Lung (tissue), 12 donors: Measurements from ENCODE around the gene PCYOX1L. TPM values are rescaled to one million over a fixed set of nuclear protein-coding genes. Genes with fewer than 3 reads are reported as not detected.

Source experiments
- ATAC-seq: fragments of 200-7000 bp; cut with Tn5 transposase; one replicate; pipeline ENCODE4 v1.9.1; 2020; ENCODE audit warnings: moderate number of reproducible peaks; ENCODE audit not compliant: insufficient read depth, low FRiP score
- DNase-seq, 3 donors: peaks; one replicate each; pipeline ENCODE4 v3.0.0-alpha.2; 2013 to 2017
- H3K27ac ChIP-seq, 2 donors: one replicate each; pipeline ENCODE4 v1.5.1; 2013; ENCODE audit warnings: mild to moderate bottlenecking in 2 of 2, moderate library complexity in 2 of 2, control low read depth in 1 of 2, inconsistent platforms in 1 of 2, low read depth in 1 of 2, low read length in 1 of 2
- H3K27me3 ChIP-seq, 3 donors: one replicate each; pipeline ENCODE4 v1.5.1; 2013; ENCODE audit warnings: low read length in 2 of 3; ENCODE audit not compliant: control insufficient read depth in 3 of 3, insufficient read depth in 3 of 3
- H3K36me3 ChIP-seq, 4 donors: one replicate each; pipeline ENCODE4 v1.5.1; 2013; ENCODE audit warnings: low read length in 4 of 4, mild to moderate bottlenecking in 1 of 4, moderate library complexity in 1 of 4; ENCODE audit not compliant: control insufficient read depth in 4 of 4, insufficient read depth in 4 of 4
- H3K4me1 ChIP-seq, 5 donors: one replicate each; pipeline ENCODE4 v1.5.1; 2013; ENCODE audit warnings: low read length in 5 of 5, mild to moderate bottlenecking in 2 of 5, moderate library complexity in 1 of 5; ENCODE audit not compliant: control insufficient read depth in 5 of 5, insufficient read depth in 5 of 5
- H3K4me3 ChIP-seq: one replicate; pipeline ENCODE4 v1.5.1; 2013; ENCODE audit warnings: mild to moderate bottlenecking, control low read depth, moderate library complexity
- H3K9ac ChIP-seq, 2 donors: one replicate each; pipeline ENCODE4 v1.5.1; 2013; ENCODE audit warnings: low read length in 2 of 2, control low read depth in 1 of 2; ENCODE audit not compliant: insufficient read depth in 1 of 2
- H3K9me3 ChIP-seq, 4 donors: one replicate each; pipeline ENCODE4 v1.5.1; 2013; ENCODE audit warnings: low read length in 3 of 4, mild to moderate bottlenecking in 1 of 4, moderate library complexity in 1 of 4; ENCODE audit not compliant: control insufficient read depth in 4 of 4, insufficient read depth in 3 of 4
- WGBS, 2 donors: extraction: QIAGEN DNeasy Blood & Tissue Kit; methylation state at CpG; one replicate each; pipeline ENCODE4 v1.1.7; 2013; 5-methylcytosine and 5-hydroxymethylcytosine counted together
- polyA plus RNA-seq, 2 donors: library from polyadenylated mRNA; stranded (reverse); fragments of 200-250 nt; gene quantifications; one replicate each; pipeline ENCODE4 v1.2.1, GENCODE V29; 2013
- total RNA-seq, 2 donors: library from RNA; depleted of rRNA in 1 of 2; stranded (reverse); fragments of >200 nt in 1 of 2; gene quantifications; one replicate each; pipeline ENCODE4 v1.2.1, GENCODE V29; 2014 to 2021
- TF ChIP-seq, protein P1 (sequence below): IDR thresholded peaks from 2 replicates; pipeline ENCODE4 v1.5.1; 2012; ENCODE audit warnings: mild to moderate bottlenecking; ENCODE audit errors: control extremely low read depth, extremely low read depth
- donor health status: control.
- donor health status: control.
- donor health status: Bipolar disorder and iron deficiency.
- donor health status: healthy.
- donor health status: DM: yes; HTN: yes; CAD: no.

Gene PCYOX1L
- total and polyA plus RNA-seq, 4 donors, result 4.8 to 9.3 (median 7.3) TPM

DNA sequence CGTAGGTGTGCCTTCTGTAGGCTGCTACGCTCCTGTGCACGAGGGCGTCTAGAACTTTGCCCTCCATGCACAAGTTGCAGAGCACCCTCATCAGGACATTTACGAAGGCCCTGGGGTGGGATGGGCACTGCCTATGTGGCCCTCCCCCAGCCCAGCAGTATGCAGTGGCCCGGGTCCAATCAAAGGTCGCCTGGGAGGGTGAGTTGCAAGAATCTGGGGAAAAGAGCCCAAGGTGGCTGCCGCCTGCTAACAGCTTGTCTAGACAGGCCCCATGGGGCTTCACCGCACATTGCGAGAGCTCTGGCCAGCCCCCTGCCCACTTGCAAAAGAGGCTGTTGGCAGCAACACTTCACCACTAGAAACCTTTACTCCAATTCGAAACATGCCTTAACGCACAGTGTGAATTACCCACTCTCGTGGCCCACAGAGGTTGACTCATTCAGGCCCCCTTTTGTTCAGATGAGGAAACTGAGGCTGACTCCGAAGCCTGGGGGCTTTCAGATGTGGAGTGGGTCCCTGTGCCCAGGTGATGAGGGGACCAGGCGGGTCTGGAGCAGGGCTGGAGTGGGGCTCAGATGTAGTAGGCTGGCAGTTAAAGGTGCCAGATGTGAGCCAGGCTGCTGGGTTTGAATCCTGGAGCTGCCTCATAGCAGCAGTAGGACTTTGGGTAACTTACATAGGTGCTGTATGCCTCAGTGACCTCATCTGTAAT lies 53.0 kb downstream of the PCYOX1L start:
- H3K27ac ChIP-seq, result peak overlapping the region in 1 of 2 donors; percentile 54
- H3K4me1 ChIP-seq, result peaks cover 0 to 84% (median 29%) of the 10 kb centered on the region in 5 donors
- H3K4me3 ChIP-seq, result peak overlapping the region; percentile 39
- H3K9me3 ChIP-seq, result no peaks in the 10 kb centered on the region
- peak overlapping the region; percentile 28 to 54 for H3K9ac ChIP-seq
- WGBS, 2 donors, result 72 to 85% methylated on average over 15 of the region's 15 CpGs
- H3K27me3 ChIP-seq, result no peaks in the 10 kb centered on the region
- ATAC-seq, result no peak
- TF ChIP-seq, protein P1, sequence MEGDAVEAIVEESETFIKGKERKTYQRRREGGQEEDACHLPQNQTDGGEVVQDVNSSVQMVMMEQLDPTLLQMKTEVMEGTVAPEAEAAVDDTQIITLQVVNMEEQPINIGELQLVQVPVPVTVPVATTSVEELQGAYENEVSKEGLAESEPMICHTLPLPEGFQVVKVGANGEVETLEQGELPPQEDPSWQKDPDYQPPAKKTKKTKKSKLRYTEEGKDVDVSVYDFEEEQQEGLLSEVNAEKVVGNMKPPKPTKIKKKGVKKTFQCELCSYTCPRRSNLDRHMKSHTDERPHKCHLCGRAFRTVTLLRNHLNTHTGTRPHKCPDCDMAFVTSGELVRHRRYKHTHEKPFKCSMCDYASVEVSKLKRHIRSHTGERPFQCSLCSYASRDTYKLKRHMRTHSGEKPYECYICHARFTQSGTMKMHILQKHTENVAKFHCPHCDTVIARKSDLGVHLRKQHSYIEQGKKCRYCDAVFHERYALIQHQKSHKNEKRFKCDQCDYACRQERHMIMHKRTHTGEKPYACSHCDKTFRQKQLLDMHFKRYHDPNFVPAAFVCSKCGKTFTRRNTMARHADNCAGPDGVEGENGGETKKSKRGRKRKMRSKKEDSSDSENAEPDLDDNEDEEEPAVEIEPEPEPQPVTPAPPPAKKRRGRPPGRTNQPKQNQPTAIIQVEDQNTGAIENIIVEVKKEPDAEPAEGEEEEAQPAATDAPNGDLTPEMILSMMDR, result no peak
- H3K36me3 ChIP-seq, result peaks cover 0 to 13% (median 2%) of the 10 kb centered on the region in 4 donors
- DNase-seq, result peak in 2 of 3 donors; percentile 30 to 47

DNA sequence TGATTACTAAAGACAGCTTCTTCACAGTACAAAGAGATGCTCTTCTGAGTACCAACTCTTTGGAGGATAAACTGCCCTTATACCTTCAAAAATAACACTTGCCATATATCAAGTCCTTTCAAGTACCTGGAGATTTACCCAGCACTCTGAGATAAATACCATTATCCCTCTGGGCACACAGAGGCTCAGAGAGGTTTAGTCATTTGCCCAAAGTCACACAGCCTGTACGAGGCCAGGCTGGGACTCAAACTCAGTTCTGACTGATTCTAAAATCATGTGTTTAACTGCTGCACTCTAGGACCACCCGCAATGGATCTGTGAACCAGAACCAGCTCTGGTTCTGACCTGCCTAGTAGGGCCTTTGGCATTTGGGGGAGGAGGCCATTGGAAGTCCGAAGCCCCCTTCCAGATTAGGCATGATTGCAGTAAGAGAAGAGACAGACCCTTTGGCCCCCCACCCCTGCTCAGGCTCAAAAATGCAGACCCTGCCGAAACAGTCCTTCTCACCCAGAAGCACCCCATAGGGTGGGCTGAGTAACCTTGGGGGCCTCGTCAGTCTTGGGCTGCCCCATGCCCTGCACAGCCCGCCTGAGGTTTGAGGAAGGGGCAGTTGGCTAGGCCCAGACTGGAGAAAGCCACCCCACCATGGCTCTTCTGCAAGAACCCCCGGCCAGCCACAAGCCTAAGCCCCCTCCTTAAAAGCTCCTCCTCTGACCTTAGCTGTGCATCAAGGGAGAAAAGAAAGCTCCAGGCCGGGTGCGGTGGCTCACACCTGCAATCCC lies 54.1 kb downstream of the PCYOX1L start:
- TF ChIP-seq, protein P1, result no peak
- 85 to 89% methylated on average over 9 of the region's 9 CpGs for WGBS, 2 donors
- ATAC-seq, result no peak
- no peak overlapping the region for H3K4me3 ChIP-seq
- DNase-seq, result no peak
- H3K4me1 ChIP-seq, result peaks cover under 1 to 85% (median 28%) of the 10 kb centered on the region in 5 donors
- H3K27ac ChIP-seq, result peak overlapping the region in 1 of 2 donors; percentile 68
- peaks cover 0 to 13% (median 2%) of the 10 kb centered on the region in 4 donors for H3K36me3 ChIP-seq
- H3K9ac ChIP-seq, result no peak overlapping the region
- no peaks in the 10 kb centered on the region for H3K9me3 ChIP-seq
- H3K27me3 ChIP-seq, result no peaks in the 10 kb centered on the region

DNA sequence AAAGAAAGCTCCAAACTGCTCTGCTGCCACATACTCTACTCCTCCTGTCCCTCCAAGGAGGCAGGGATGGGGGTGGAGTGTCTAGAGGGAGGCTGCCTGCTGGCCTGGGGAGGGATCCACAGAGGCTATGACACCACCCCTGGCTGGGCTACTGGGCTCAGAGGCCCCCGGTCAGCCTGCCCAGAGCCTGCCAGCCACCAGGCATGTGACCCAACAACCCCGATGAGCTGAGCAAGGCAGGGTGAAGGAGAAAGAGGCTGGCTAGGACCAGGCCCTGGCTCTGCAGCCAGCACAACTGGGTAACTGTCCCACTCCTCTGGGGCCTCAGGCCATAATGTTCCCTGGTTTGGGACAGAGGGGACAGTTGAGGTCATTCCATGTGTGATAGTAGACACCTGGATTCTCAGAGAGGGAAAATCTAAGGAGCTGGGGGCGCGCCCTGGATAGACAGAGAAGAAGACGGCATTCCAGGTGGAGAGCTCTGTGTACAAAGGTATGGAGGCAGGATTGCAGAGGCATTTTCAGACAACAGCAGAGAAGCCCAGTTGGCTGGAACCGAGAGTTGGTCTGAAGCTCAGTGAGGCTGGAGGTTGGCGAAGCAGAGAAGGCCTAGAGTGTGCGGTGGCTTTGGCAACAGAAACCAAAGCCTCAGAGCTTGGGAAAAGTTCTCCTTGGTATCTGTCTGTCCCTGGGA lies 55.1 kb downstream of the PCYOX1L start:
- H3K9ac ChIP-seq, result no peak overlapping the region
- H3K27me3 ChIP-seq, result no peaks in the 10 kb centered on the region
- H3K9me3 ChIP-seq, result no peaks in the 10 kb centered on the region
- peaks cover 0 to 15% (median 3%) of the 10 kb centered on the region in 4 donors for H3K36me3 ChIP-seq
- H3K4me1 ChIP-seq, result peaks cover 8 to 93% (median 38%) of the 10 kb centered on the region in 5 donors
- ATAC-seq (no peak), DNase-seq (no peak)
- TF ChIP-seq, protein P1, result no peak
- peak overlapping the region; percentile 27 to 54 for H3K27ac ChIP-seq
- no peak overlapping the region for H3K4me3 ChIP-seq
- WGBS, 2 donors, result 87 to 91% methylated on average over 8 of the region's 8 CpGs
